Stimulated activated CD4-positive, alpha-beta T cell treated with anti-CD3 and anti-CD28 coated beads, Interleukin-4, amount 100 ng/mL, for 4 hours (primary cell): ENCODE results near the gene PPY.
"Not testable (repeated sequence)": the region's sequence is repeated elsewhere in the genome, so short reads cannot be mapped to it uniquely, and the experiment has no call there.

Experiments used
- DNase-seq, 2 experiments: peaks; one replicate each; pipeline ENCODE4 v3.0.0-alpha.2; 2020

PPY gene

GRCh38 chr17:43928609-43929008, 13.7 kb downstream of the PPY start:
- no peak for DNase-seq

GRCh38 chr17:43927929-43928328, 14.3 kb downstream of the PPY start:
- not testable (repeated sequence) for DNase-seq

- DNase-seq: peak in 1 of 2 experiments; percentile 23
Observed at GRCh38 chr17:43927060-43927864, 15.0 kb downstream of the PPY start.

GRCh38 chr17:43924558-43924957, 17.7 kb downstream of the PPY start:
- DNase-seq: no peak

GRCh38 chr17:43920500-43921095, 21.7 kb downstream of the PPY start:
- no peak for DNase-seq

GRCh38 chr17:43918026-43918389, 24.3 kb downstream of the PPY start:
- no peak for DNase-seq

GRCh38 chr17:43917348-43918025, 24.8 kb downstream of the PPY start:
- DNase-seq: peak; percentile 52 to 65

GRCh38 chr17:43917016-43917347, 25.3 kb downstream of the PPY start:
- DNase-seq: no peak

GRCh38 chr17:43916385-43916784, 25.9 kb downstream of the PPY start:
- no peak for DNase-seq

GRCh38 chr17:43915559-43915958, 26.7 kb downstream of the PPY start:
- no peak for DNase-seq

GRCh38 chr17:43914451-43914850, 27.8 kb downstream of the PPY start:
- DNase-seq: no peak

GRCh38 chr17:43913584-43913983, 28.7 kb downstream of the PPY start:
- DNase-seq: no peak

- no peak for DNase-seq
Observed at GRCh38 chr17:43912635-43913304, 29.5 kb downstream of the PPY start.

GRCh38 chr17:43911904-43912303, 30.4 kb downstream of the PPY start:
- no peak for DNase-seq

GRCh38 chr17:43909537-43910231, 32.6 kb downstream of the PPY start:
- no peak for DNase-seq

GRCh38 chr17:43907998-43908721, 34.1 kb downstream of the PPY start:
- DNase-seq: peak; percentile 53

GRCh38 chr17:43907425-43907981, 34.8 kb downstream of the PPY start, which contains the start of gene MPP2:
MPP2 (minus strand) TSS chr17:43907536; CDS start chr17:43904460, 3,076 bp downstream.
- DNase-seq: peak; percentile 42 to 44

GRCh38 chr17:43906951-43907424, 35.3 kb downstream of the PPY start:
- DNase-seq: no peak

GRCh38 chr17:43905985-43906852, 36.1 kb downstream of the PPY start:
- peak in 1 of 2 experiments; percentile 21 for DNase-seq

GRCh38 chr17:43905400-43905984, 36.8 kb downstream of the PPY start:
- no peak for DNase-seq
